GM23338 (cell line): ENCODE data around the gene ARHGEF3.

Experiments
- CREB1 ChIP-seq: fragments of 250-450 bp; sonication (Bioruptor Pico); IDR thresholded peaks from 2 replicates; pipeline ENCODE4 v1.5.0; 2020; ENCODE audit warnings: low read depth, mild to moderate bottlenecking, moderate library complexity
- CTCF ChIP-seq, 2 experiments: fragments of 200-600 bp in 1 of 2; sonication (generic) in 1 of 2; conservative IDR thresholded peaks; 2 replicates each; pipeline versions ENCODE4 v1.5.1 to v1.6.1; 2016 to 2017; ENCODE audit warnings: antibody characterized with exemption in 2 of 2, low read depth in 2 of 2, mild to moderate bottlenecking in 2 of 2, moderate library complexity in 1 of 2
- ETS1 ChIP-seq: IDR thresholded peaks from 2 replicates; pipeline ENCODE4 v1.6.1; 2016; ENCODE audit warnings: antibody characterized with exemption
- EZH2 ChIP-seq: fragments of 200-600 bp; sonication (generic); IDR thresholded peaks from one replicate; pipeline ENCODE4 v1.8.0; 2017; ENCODE audit warnings: antibody characterized with exemption, mild to moderate bottlenecking, low read depth; ENCODE audit not compliant: unreplicated experiment
- EZH2phosphoT487 ChIP-seq: fragments of 200-600 bp; sonication (generic); IDR thresholded peaks from one replicate; pipeline ENCODE4 v1.8.1; 2018; ENCODE audit warnings: antibody characterized with exemption; ENCODE audit not compliant: unreplicated experiment
- JUNB ChIP-seq: IDR thresholded peaks from one replicate; pipeline ENCODE4 v1.6.1; 2016; ENCODE audit warnings: antibody characterized with exemption; ENCODE audit not compliant: unreplicated experiment
- NANOG ChIP-seq: IDR thresholded peaks from 2 replicates; pipeline ENCODE4 v1.6.1; 2016; ENCODE audit warnings: antibody characterized with exemption, borderline replicate concordance
- POLR2AphosphoS5 ChIP-seq: IDR thresholded peaks from 2 replicates; pipeline ENCODE4 v1.6.1; 2016; ENCODE audit warnings: antibody characterized with exemption, low read depth
- REST ChIP-seq: IDR thresholded peaks from one replicate; pipeline ENCODE4 v1.6.1; 2018; ENCODE audit warnings: antibody characterized with exemption; ENCODE audit not compliant: unreplicated experiment
- STAT1 ChIP-seq: IDR thresholded peaks from one replicate; pipeline ENCODE4 v1.6.1; 2016; ENCODE audit warnings: antibody characterized with exemption; ENCODE audit not compliant: unreplicated experiment
- ZNF114 ChIP-seq: fragments of 250-450 bp; sonication (Bioruptor Pico); IDR thresholded peaks from 2 replicates; pipeline ENCODE4 v1.5.0; 2020; ENCODE audit warnings: mild to moderate bottlenecking, moderate library complexity
- ZNF331 ChIP-seq: fragments of 250-450 bp; sonication (Bioruptor Pico); IDR thresholded peaks from 2 replicates; pipeline ENCODE4 v1.5.0; 2020; ENCODE audit warnings: low read depth, mild to moderate bottlenecking, moderate library complexity
- ZNF462 ChIP-seq: fragments of 250-450 bp; sonication (Bioruptor Pico); IDR thresholded peaks from 2 replicates; pipeline ENCODE4 v1.5.0; 2020; ENCODE audit warnings: mild to moderate bottlenecking, moderate library complexity

GRCh38 chr3:56826831-56827722 is 25.3 kb upstream of the ARHGEF3 start:
- TF ChIP-seq CTCF (conservative IDR thresholded peaks at IDR 0.05; ENCODE audit: low read depth in 2 of 2) (no peak), STAT1 (no peak), POLR2AphosphoS5 (no peak), EZH2phosphoT487 (no peak), CREB1 (CRISPR knock-in tag) (no peak), EZH2 (no peak), JUNB (no peak), ETS1 (no peak), REST (no peak), ZNF114 (no peak), ZNF331 (CRISPR knock-in tag) (no peak), ZNF462 (CRISPR knock-in tag) (no peak), NANOG (no peak)
